Right atrium auricular region (tissue), 2 donors: ENCODE measurements around the gene SPON1. TPM values are rescaled to one million over a fixed set of nuclear protein-coding genes. Genes with fewer than 3 reads are reported as not detected.

Experiments
- DNase-seq: peaks from one replicate; pipeline ENCODE4 v3.0.0-alpha.2; 2019; ENCODE audit warnings: low spot score
- H3K27ac ChIP-seq, 2 donors: fragments of 200-600 bp; sonication (generic); 1 replicate in 1 of 2; 2 replicates in 1 of 2; pipeline ENCODE4 v1.5.1; 2016 to 2019
- H3K27me3 ChIP-seq, 2 donors: fragments of 200-600 bp; sonication (generic); one replicate each; pipeline versions ENCODE4 v1.5.1 to v1.6.0; 2017 to 2019
- H3K36me3 ChIP-seq: fragments of 200-600 bp; sonication (generic); one replicate; pipeline ENCODE4 v1.5.1; 2016
- H3K4me1 ChIP-seq, 2 donors: fragments of 200-600 bp; sonication (generic); one replicate each; pipeline versions ENCODE4 v1.5.1 to v1.6.0; 2017 to 2019
- H3K4me3 ChIP-seq, 2 donors: fragments of 200-600 bp; sonication (generic); 1 replicate in 1 of 2; 2 replicates in 1 of 2; pipeline ENCODE4 v1.5.1; 2017 to 2019; ENCODE audit warnings: mild to moderate bottlenecking in 1 of 2, moderate library complexity in 1 of 2
- H3K9me3 ChIP-seq, 2 donors: fragments of 200-600 bp; sonication (generic); one replicate each; pipeline ENCODE4 v1.5.1; 2019
- CTCF ChIP-seq, 2 donors: fragments of 200-600 bp; sonication (generic); IDR thresholded peaks; one replicate each; pipeline ENCODE4 v1.5.1; 2019; ENCODE audit warnings: antibody characterized with exemption in 2 of 2
- total RNA-seq, 2 donors: library from RNA; depleted of rRNA; stranded (reverse); fragments of >200 nt; gene quantifications; one replicate each; pipeline ENCODE4 v1.1.0, GENCODE V29; 2016

The SPON1 gene
- total RNA-seq, 2 donors from 2014 or later: 22.8 to 27.0 TPM

- no peak overlapping the region for H3K27ac ChIP-seq
- H3K36me3 ChIP-seq: peaks cover 4% of the 10 kb centered on the region
- H3K4me1 ChIP-seq: no peaks in the 10 kb centered on the region
- TF ChIP-seq CTCF (IDR thresholded peaks at IDR 0.05): no peak
- H3K4me3 ChIP-seq: no peak overlapping the region
- DNase-seq: no peak
- no peaks in the 10 kb centered on the region for H3K9me3 ChIP-seq
- no peaks in the 10 kb centered on the region for H3K27me3 ChIP-seq
Observed at GRCh38 chr11:14264966-14265365, 302.4 kb downstream of the SPON1 start.

- Histone ChIP-seq H3K36me3 (peaks cover 4% of the 10 kb centered on the region), H3K27ac (no peak overlapping the region), H3K9me3 (no peaks in the 10 kb centered on the region), H3K27me3 (no peaks in the 10 kb centered on the region), H3K4me1 (no peaks in the 10 kb centered on the region), H3K4me3 (no peak overlapping the region)
- TF ChIP-seq CTCF (IDR thresholded peaks at IDR 0.05): no peak
- DNase-seq: no peak
Observed at GRCh38 chr11:14266622-14267021, 304.1 kb downstream of the SPON1 start.

DNA sequence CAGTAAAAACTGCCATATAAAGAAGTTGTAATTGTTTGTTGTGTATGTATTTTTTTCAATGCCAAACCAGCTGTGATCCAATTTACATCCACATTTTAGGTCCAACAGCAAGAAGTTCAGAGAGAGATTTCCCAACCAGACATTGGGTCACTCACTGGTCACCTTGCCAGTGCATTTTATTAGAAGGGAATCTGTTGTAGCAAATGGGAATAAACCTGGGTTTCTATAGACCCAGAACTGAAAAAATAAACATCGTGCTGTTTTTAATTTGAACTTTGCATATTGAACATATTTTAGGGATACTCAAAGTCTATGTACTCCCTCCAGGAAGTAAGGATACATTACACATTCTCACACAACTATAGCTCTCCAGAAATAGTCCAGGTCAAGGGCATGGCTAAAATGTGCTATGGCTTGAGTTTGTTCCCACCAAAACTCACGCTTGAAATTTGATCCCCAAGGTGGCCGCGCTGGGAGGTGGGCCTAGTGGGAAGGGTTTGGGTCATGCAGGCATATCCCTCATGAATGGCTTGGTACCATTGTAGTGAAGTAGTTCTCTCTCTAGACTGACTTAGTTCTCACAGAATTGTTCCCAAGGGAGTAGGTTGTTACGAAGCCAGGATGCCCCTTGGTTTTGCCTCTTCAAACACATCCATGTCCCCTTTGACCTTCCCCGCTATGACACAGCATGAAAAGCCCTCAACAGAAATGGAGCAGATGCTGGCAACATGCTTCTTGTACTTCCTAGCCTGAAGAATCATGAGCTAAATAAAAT lies 305.5 kb downstream of the SPON1 start:
- Histone ChIP-seq H3K27me3 (no peaks in the 10 kb centered on the region), H3K4me3 (no peak overlapping the region), H3K36me3 (peaks cover 7% of the 10 kb centered on the region), H3K27ac (no peak overlapping the region), H3K4me1 (no peaks in the 10 kb centered on the region), H3K9me3 (no peaks in the 10 kb centered on the region)
- DNase-seq: no peak
- TF ChIP-seq CTCF (IDR thresholded peaks at IDR 0.05): no peak

DNA sequence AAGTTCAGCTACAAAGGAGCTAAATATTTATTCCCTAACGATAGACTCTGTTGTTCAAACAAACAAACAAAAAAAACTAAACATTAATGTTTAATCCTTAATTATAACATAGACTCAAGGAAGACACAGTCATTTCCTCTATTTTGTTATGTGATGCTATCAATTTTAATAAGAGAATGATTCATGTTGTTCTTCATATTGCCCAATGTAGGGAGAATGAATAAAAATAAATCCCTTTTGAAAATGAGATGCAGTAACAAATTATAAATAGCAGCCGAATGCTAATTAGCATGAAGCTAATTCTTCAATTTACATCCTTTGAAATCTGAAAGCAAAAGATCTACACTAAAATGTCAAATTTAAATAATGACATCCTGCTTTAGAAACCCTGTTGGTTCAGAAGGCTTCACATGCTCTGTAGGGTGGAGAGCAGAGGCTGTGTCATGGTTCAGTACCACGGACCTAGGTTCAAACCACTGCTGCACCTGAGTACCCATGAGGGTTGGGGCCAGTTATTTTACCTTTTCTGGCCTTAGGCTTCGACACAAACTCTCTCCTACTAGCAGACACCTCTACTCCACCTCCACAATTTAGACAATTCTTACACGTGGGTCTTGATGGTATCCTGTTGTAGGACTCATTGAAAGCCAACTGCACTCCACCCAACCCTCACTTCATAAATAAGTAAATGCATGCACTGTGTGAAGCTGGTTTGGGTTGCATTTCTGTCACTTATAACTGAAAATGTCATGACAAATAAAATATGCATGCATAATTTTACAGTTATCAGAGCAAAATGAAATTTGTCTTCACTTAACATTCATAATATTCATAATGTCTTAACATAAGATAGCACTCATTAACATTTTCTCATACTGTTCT lies 307.4 kb downstream of the SPON1 start:
- no peak for DNase-seq
- Histone ChIP-seq H3K9me3 (no peaks in the 10 kb centered on the region), H3K36me3 (peaks cover 8% of the 10 kb centered on the region), H3K4me3 (no peak overlapping the region), H3K27me3 (no peaks in the 10 kb centered on the region), H3K27ac (no peak overlapping the region), H3K4me1 (no peaks in the 10 kb centered on the region)
- TF ChIP-seq CTCF (IDR thresholded peaks at IDR 0.05): no peak

GRCh38 chr11:14270690-14271542 lies 308.4 kb downstream of the SPON1 start:
- no peaks in the 10 kb centered on the region for H3K4me1 ChIP-seq
- no peaks in the 10 kb centered on the region for H3K9me3 ChIP-seq
- no peak overlapping the region for H3K4me3 ChIP-seq
- no peak for DNase-seq
- no peak overlapping the region for H3K27ac ChIP-seq
- no peaks in the 10 kb centered on the region for H3K27me3 ChIP-seq
- no peak for TF ChIP-seq CTCF (IDR thresholded peaks at IDR 0.05)
- peaks cover 5% of the 10 kb centered on the region for H3K36me3 ChIP-seq
